Activated CD4-positive, alpha-beta memory T cell treated with anti-CD3 and anti-CD28 coated beads, Interleukin-2, amount 10 ng/mL, durations not matched to agents 7 days and 5 days (primary cell): ENCODE data around the gene TGFB1. TPM values are rescaled to one million over a fixed set of nuclear protein-coding genes. Genes with fewer than 3 reads are reported as not detected.
"Not testable (repeated sequence)": the region's sequence is repeated elsewhere in the genome, so short reads cannot be mapped to it uniquely, and the experiment has no call there.

Experiments used
- CTCF ChIA-PET: fragments of 350-600 bp; sonication (Branson Sonifier 250); formaldehyde crosslinking; loops from one replicate; lab custom pipeline; 2021; ENCODE audit warnings: antibody characterized with exemption, inconsistent platforms; lab: Charles Lee
- POLR2A ChIA-PET: fragments of 350-600 bp; sonication (Branson Sonifier 250); formaldehyde crosslinking; loops from one replicate; lab custom pipeline; 2021; ENCODE audit warnings: antibody characterized with exemption; lab: Charles Lee
- DNase-seq: peaks from one replicate; pipeline ENCODE4 v3.0.0-alpha.2; 2020
- H3K27ac Mint-ChIP-seq: one replicate; pipeline ENCODE4 v1.8.0; 2021; ENCODE audit warnings: mild to moderate bottlenecking, mixed read lengths
- H3K27me3 Mint-ChIP-seq: one replicate; pipeline ENCODE4 v1.8.0; 2021; ENCODE audit warnings: mixed read lengths
- H3K36me3 Mint-ChIP-seq: one replicate; pipeline ENCODE4 v1.8.0; 2021; ENCODE audit warnings: low read depth, mixed read lengths
- H3K4me1 Mint-ChIP-seq: one replicate; pipeline ENCODE4 v1.8.0; 2021; ENCODE audit warnings: mixed read lengths
- H3K4me3 Mint-ChIP-seq: one replicate; pipeline ENCODE4 v1.8.0; 2021; ENCODE audit warnings: mild to moderate bottlenecking, mixed read lengths
- H3K9me3 Mint-ChIP-seq: one replicate; pipeline ENCODE4 v1.8.0; 2021; ENCODE audit warnings: mixed read lengths
- total RNA-seq, 2 experiments: library from RNA; stranded (reverse); gene quantifications; one replicate each; pipeline ENCODE4 v1.2.3, GENCODE V29; 2021

The TGFB1 gene
- total RNA-seq, 2 experiments from 2014 or later, result 236 to 247 TPM

- ChIA-PET POLR2A (interaction anchor here (1.7 to 18.4 kb wide), 6 partner anchors 11 to 245 kb away, joined by 6 to 348 read pairs (median 32); partner anchors contain the start of genes HNRNPUL1 and TGFB1), CTCF (interaction anchor here (1.2 to 11.5 kb wide), 4 partner anchors 40 to 153 kb away, joined by 3 to 114 read pairs (median 4); partner anchors contain the start of gene HNRNPUL1)
- peaks cover 98% of the 10 kb centered on the region for H3K4me1 Mint-ChIP-seq
- H3K4me3 Mint-ChIP-seq, result peak overlapping the region; percentile 85
- H3K9me3 Mint-ChIP-seq, result no peaks in the 10 kb centered on the region
- peaks cover 94% of the 10 kb centered on the region for H3K36me3 Mint-ChIP-seq
- DNase-seq, result peak; percentile 50
- H3K27ac Mint-ChIP-seq, result peak overlapping the region; percentile 98
- H3K27me3 Mint-ChIP-seq, result no peaks in the 10 kb centered on the region
Measured at GRCh38 chr19:41303954-41304353, 49.8 kb downstream of the TGFB1 start.

DNA sequence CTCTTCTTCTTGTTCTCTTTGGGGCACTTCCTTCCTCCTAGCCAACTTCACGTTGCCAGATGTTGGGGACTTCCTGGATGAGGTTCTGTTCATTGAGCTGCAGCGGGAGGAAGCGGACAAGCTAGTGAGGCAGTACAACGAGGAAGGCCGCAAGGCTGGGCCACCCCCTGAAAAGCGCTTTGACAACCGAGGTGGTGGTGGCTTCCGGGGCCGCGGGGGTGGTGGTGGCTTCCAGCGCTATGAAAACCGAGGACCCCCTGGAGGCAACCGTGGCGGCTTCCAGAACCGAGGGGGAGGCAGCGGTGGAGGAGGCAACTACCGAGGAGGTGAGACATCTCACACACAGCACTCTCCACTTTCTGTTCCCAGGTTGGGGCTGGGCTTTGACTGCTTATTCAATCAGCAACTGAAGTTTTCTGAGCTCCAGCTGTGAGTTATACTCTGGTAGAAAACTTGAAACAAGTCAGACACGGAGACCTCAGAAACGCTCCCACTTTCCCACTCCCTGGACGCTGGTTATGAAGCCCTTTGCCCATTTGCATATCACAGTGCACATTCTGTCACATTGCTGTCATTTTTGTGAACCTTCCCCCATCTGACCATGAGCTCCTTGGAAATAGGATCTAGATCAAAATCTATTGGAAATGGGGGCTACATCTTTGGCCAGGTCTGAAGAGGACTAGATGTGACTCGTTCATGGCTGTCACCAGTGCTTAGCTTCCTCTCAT is 50.9 kb downstream of the TGFB1 start:
- POLR2A ChIA-PET, result interaction anchor here (0.6 to 18.4 kb wide), 10 partner anchors 8 to 525 kb away, joined by 3 to 348 read pairs (median 4); partner anchors contain the start of genes B9D2, DMAC2, HNRNPUL1 and RAB4B
- peak overlapping the region; percentile 85 for H3K4me3 Mint-ChIP-seq
- peaks cover 98% of the 10 kb centered on the region for H3K4me1 Mint-ChIP-seq
- CTCF ChIA-PET, result interaction anchor here (1.0 to 11.5 kb wide), 8 partner anchors 10 to 294 kb away, joined by 3 to 114 read pairs (median 4); partner anchors contain the start of gene HNRNPUL1
- peaks cover 96% of the 10 kb centered on the region for H3K36me3 Mint-ChIP-seq
- peak; percentile 76 for DNase-seq
- H3K27me3 Mint-ChIP-seq, result no peaks in the 10 kb centered on the region
- H3K9me3 Mint-ChIP-seq, result no peaks in the 10 kb centered on the region
- H3K27ac Mint-ChIP-seq, result peak overlapping the region; percentile 98

DNA sequence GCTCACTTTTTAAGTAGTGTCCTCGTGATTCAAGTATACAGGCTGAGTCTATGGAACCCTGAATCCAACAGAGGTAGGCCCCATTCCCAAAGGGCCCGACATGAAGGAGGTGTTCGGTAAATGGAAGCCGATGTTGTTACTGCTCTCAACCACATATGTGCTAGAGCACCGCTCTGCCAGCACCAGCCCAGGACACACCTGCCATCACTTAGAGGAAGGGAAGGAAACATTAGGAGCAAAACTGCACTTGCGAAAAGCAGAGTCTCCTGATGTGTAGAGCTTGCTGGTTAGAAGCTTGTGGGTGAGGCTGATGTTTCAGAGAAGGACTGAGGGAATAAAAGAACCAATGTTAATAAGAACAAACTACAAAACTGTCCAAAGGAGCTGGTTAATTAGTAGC is 53.2 kb downstream of the TGFB1 start:
- POLR2A ChIA-PET, result interaction anchor here (1.4 to 18.4 kb wide), 4 partner anchors 8 to 52 kb away, joined by 3 to 348 read pairs (median 109); partner anchors contain the start of genes HNRNPUL1 and TGFB1
- Mint-ChIP-seq H3K27me3 (no peaks in the 10 kb centered on the region), H3K4me3 (no peak overlapping the region), H3K36me3 (peaks cover 98% of the 10 kb centered on the region), H3K27ac (peak overlapping the region; percentile 98), H3K4me1 (peaks cover 98% of the 10 kb centered on the region), H3K9me3 (no peaks in the 10 kb centered on the region)
- CTCF ChIA-PET, result interaction anchor here (1.0 to 11.5 kb wide), 5 partner anchors 8 to 297 kb away, joined by 3 to 114 read pairs (median 3); partner anchors contain the start of genes CCDC97 and HNRNPUL1
- no peak for DNase-seq

- Mint-ChIP-seq H3K27ac (peak overlapping the region; percentile 98), H3K4me3 (no peak overlapping the region), H3K27me3 (no peaks in the 10 kb centered on the region), H3K4me1 (peaks cover 98% of the 10 kb centered on the region), H3K36me3 (peaks cover 98% of the 10 kb centered on the region), H3K9me3 (no peaks in the 10 kb centered on the region)
- no peak for DNase-seq
- ChIA-PET POLR2A (interaction anchor here (5.4 to 18.4 kb wide), 3 partner anchors 8 to 36 kb away, joined by 45 to 348 read pairs (median 62); partner anchors contain the start of genes CCDC97 and HNRNPUL1), CTCF (interaction anchor here (4.3 kb wide), 1 partner anchor 9 kb away, joined by 23 read pairs; the partner anchor contains the start of gene CCDC97)
Measured at GRCh38 chr19:41299755-41300089, 54.0 kb downstream of the TGFB1 start.

DNA sequence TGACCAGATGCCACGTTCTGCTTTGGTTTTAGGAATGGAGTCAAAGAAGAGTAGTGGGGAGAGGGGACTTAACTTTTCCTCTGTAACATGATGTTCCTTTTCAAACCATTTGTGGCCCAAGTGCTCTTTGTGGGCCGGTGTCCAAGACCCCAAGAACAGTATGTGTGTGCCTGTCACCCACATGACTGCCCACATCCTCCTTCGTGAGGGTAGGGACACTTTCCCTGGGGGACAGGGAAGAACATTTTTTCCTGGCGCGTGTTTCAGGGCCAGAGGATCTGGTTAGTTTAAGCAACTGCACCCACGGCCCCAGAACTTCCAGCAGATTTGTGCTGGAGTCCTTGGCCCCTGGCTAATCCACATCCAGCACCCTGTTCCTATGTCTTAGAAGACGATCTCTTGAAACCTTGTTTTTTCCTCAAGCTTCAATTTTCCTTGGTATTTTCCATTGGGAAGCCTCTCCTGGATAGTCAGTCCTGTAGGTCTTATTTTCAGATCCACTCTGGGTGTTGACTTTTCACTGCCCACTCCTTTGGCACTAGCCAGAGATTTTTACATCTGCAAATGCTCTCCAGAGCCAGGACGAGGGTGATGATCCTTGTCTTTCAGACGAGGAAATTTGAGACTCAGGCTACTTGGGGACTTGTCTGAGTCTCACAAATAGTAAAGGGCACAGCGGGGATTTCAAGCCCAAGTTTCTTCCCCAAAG is 54.5 kb downstream of the TGFB1 start:
- POLR2A ChIA-PET, result interaction anchor here (1.0 to 18.4 kb wide), 3 partner anchors 8 to 52 kb away, joined by 5 to 348 read pairs (median 62); partner anchors contain the start of genes CCDC97 and HNRNPUL1

GRCh38 chr19:41298348-41298964 is 55.3 kb downstream of the TGFB1 start:
- Mint-ChIP-seq H3K27me3 (no peaks in the 10 kb centered on the region), H3K9me3 (no peaks in the 10 kb centered on the region), H3K4me3 (no peak overlapping the region), H3K4me1 (peaks cover 91% of the 10 kb centered on the region), H3K36me3 (peaks cover 98% of the 10 kb centered on the region), H3K27ac (peak overlapping the region; percentile 98)
- DNase-seq, result no peak
- ChIA-PET CTCF (interaction anchor here (0.9 to 4.3 kb wide), 5 partner anchors 10 to 57 kb away, joined by 3 to 23 read pairs (median 4); partner anchors contain the start of gene CCDC97), POLR2A (interaction anchor here (1.0 to 18.4 kb wide), 3 partner anchors 9 to 53 kb away, joined by 5 to 348 read pairs (median 62); partner anchors contain the start of genes CCDC97 and HNRNPUL1)

More for the DNA sequence above, 54.5 kb downstream of the TGFB1 start:
- no peak for DNase-seq
- Mint-ChIP-seq H3K9me3 (no peaks in the 10 kb centered on the region), H3K27me3 (no peaks in the 10 kb centered on the region), H3K27ac (peak overlapping the region; percentile 98), H3K4me1 (peaks cover 98% of the 10 kb centered on the region), H3K4me3 (no peak overlapping the region), H3K36me3 (peaks cover 98% of the 10 kb centered on the region)
- CTCF ChIA-PET, result interaction anchor here (1.9 to 4.3 kb wide), 2 partner anchors 9 to 56 kb away, joined by 4 to 23 read pairs; partner anchors contain the start of gene CCDC97

DNA sequence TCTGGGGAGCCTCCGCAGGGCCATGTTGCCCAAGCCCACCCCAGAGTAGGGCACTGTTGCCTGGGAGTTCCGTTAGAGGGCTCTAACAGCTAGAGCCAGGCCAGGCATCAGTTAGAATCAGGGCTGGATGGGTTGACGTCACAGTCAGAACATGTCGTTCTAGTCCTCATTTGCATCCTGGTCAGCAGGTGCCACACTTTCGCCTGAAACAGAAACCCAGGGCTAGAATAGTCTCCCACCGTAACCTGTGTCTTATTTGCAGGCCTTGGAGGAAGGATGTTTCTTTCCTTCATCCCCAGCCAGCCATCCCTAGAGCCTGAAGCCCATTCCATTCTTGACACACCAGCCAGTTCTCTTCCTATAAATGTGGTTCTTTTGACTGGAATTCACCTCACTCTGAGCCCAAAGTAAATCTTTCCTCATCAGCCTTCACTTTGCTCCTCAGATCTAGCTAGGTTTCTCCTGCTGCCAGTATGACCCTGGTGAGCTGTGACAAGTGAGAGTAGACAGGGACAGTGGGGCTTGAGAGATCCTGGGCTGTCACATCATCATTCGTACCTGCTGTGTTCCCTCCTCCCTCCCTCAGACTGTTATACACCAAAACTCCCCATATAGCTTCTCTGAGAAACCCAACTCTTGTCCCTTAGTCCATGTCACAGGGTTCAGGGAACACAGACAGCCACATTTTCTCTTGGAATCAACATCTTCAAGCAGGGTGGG is 55.9 kb downstream of the TGFB1 start:
- Mint-ChIP-seq H3K4me3 (no peak overlapping the region), H3K27ac (peak overlapping the region; percentile 98), H3K36me3 (peaks cover 96% of the 10 kb centered on the region), H3K27me3 (no peaks in the 10 kb centered on the region), H3K4me1 (peaks cover 86% of the 10 kb centered on the region), H3K9me3 (no peaks in the 10 kb centered on the region)
- ChIA-PET CTCF (interaction anchor here (0.9 to 4.3 kb wide), 5 partner anchors 11 to 58 kb away, joined by 3 to 23 read pairs (median 4); partner anchors contain the start of gene CCDC97), POLR2A (interaction anchor here (1.0 to 18.4 kb wide), 6 partner anchors 10 to 54 kb away, joined by 3 to 348 read pairs (median 6); partner anchors contain the start of genes CCDC97 and HNRNPUL1)
- peak; percentile 38 for DNase-seq

DNA sequence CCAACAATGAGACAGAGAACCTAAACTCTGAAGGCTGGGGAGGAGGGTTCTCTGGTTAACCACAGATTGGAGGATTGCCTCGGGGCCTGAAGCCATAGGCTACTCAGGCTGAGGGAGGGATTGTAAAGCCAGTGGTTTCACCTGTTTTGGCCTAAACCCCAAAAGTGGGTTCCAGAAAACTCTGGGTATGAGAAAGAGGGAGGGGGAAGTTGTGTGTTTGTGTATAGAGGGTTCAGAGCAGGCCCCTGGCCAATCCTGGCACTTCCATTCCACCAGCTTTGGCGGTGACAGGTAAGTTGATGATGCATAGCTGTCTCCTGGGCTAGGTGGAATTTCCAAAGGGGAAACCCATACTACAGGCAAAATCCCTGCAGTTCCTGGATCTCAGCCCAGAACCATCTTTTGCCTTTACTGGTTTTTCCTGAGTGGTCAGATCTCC is 57.3 kb downstream of the TGFB1 start:
- H3K27ac Mint-ChIP-seq, result peak overlapping the region; percentile 98
- POLR2A ChIA-PET, result interaction anchor here (1.1 to 18.4 kb wide), 5 partner anchors 11 to 52 kb away, joined by 3 to 348 read pairs (median 6); partner anchors contain the start of genes CCDC97 and HNRNPUL1
- no peak overlapping the region for H3K4me3 Mint-ChIP-seq
- DNase-seq, result no peak
- peaks cover 72% of the 10 kb centered on the region for H3K4me1 Mint-ChIP-seq
- H3K27me3 Mint-ChIP-seq, result no peaks in the 10 kb centered on the region
- H3K9me3 Mint-ChIP-seq, result no peaks in the 10 kb centered on the region
- H3K36me3 Mint-ChIP-seq, result peaks cover 96% of the 10 kb centered on the region
- CTCF ChIA-PET, result interaction anchor here (1.2 to 4.3 kb wide), 2 partner anchors 12 kb away, joined by 4 to 23 read pairs; partner anchors contain the start of gene CCDC97

GRCh38 chr19:41295499-41295898 is 58.2 kb downstream of the TGFB1 start:
- Mint-ChIP-seq H3K9me3 (no peaks in the 10 kb centered on the region), H3K27ac (peak overlapping the region; percentile 32), H3K27me3 (no peaks in the 10 kb centered on the region), H3K4me1 (peaks cover 63% of the 10 kb centered on the region), H3K4me3 (no peak overlapping the region), H3K36me3 (peaks cover 94% of the 10 kb centered on the region)
- ChIA-PET POLR2A (interaction anchor here (1.5 to 18.4 kb wide), 4 partner anchors 10 to 32 kb away, joined by 3 to 348 read pairs (median 34); partner anchors contain the start of genes CCDC97 and HNRNPUL1), CTCF (interaction anchor here (1.2 kb wide), 1 partner anchor 13 kb away, joined by 4 read pairs; no protein-coding TSS in a partner anchor)
- no peak for DNase-seq

- H3K27ac Mint-ChIP-seq, result peak overlapping the region; percentile 48
- POLR2A ChIA-PET, result interaction anchor here (1.1 to 18.4 kb wide), 4 partner anchors 9 to 31 kb away, joined by 3 to 348 read pairs (median 10); partner anchors contain the start of gene HNRNPUL1
- peaks cover 52% of the 10 kb centered on the region for H3K4me1 Mint-ChIP-seq
- no peaks in the 10 kb centered on the region for H3K9me3 Mint-ChIP-seq
- CTCF ChIA-PET, result interaction anchor here (1.0 to 1.3 kb wide), 2 partner anchors 25 to 30 kb away, joined by 3 to 5 read pairs; partner anchors contain the start of gene HNRNPUL1
- peaks cover 89% of the 10 kb centered on the region for H3K36me3 Mint-ChIP-seq
- H3K27me3 Mint-ChIP-seq, result no peaks in the 10 kb centered on the region
- no peak overlapping the region for H3K4me3 Mint-ChIP-seq
- DNase-seq, result no peak
Measured at GRCh38 chr19:41294393-41294792, 59.3 kb downstream of the TGFB1 start.

DNA sequence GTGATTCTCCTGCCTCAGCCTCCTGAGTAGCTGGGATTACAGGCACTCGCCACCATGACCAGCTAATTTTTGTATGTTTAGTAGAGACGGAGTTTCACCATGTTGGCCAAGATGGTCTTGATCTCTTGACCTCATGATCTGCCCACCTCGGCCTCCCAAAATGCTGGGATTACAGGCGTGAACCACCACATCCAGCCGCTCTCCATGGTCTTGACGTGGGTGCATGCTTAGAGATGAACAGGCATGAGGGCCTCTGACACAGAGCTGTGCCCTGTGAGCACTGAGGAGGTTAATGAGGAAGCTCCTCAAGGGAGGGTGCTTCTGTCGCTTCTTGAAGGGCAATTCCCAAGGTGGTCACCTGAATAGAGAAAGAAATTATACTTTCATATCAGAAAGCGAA is 63.9 kb downstream of the TGFB1 start:
- not testable (repeated sequence) for H3K9me3 Mint-ChIP-seq, DNase-seq, H3K27ac Mint-ChIP-seq, H3K27me3 Mint-ChIP-seq, H3K4me3 Mint-ChIP-seq
- H3K4me1 Mint-ChIP-seq, result peaks cover 12% of the 10 kb centered on the region
- ChIA-PET POLR2A (interaction anchor here (2.3 kb wide), 1 partner anchor 13 kb away, joined by 7 read pairs; no protein-coding TSS in a partner anchor), CTCF (interaction anchor here (1.7 kb wide), 1 partner anchor 17 kb away, joined by 5 read pairs; no protein-coding TSS in a partner anchor)
- peaks cover 77% of the 10 kb centered on the region for H3K36me3 Mint-ChIP-seq
